ENCODE data around the gene VWA8. TPM values are rescaled to one million over a fixed set of nuclear protein-coding genes. Genes with fewer than 3 reads are reported as not detected.
A peak's percentile ranks its signal among the peaks of the same experiment; 100 is the strongest.
"Not testable (repeated sequence)": the region's sequence is repeated elsewhere in the genome, so short reads cannot be mapped to it uniquely, and the experiment has no call there.

VWA8 gene
- total RNA-seq, 1 experiment from 2014 or later, result 4.6 TPM

DNA sequence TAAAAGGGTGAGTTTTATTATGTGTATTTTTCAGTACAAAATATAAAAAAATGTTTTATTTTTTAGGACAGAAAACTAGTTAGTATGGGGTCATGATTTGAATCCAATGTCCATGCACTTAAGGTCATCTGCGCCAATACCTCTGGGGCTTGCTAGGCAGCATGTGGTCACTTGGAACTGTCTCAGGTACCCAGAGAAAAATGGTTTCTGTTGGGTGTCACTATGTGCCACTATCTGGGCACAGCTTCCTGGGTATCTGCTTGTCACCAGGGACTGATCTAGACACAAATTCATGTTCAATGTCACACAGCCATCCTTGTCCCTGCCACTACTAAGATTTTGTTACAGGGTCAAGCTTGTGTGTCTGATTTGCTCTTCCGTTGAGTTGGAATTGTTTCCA is 403.2 kb downstream of the VWA8 start:
- no peak for DNase-seq (ENCODE audit: low spot score)

- DNase-seq (ENCODE audit: low spot score), result no peak
These were observed 406.1 kb downstream of the VWA8 start for GRCh38 chr13:41554626-41555386.

- no peak for DNase-seq (ENCODE audit: low spot score)
These were observed 406.7 kb downstream of the VWA8 start for GRCh38 chr13:41554180-41554579.

DNA sequence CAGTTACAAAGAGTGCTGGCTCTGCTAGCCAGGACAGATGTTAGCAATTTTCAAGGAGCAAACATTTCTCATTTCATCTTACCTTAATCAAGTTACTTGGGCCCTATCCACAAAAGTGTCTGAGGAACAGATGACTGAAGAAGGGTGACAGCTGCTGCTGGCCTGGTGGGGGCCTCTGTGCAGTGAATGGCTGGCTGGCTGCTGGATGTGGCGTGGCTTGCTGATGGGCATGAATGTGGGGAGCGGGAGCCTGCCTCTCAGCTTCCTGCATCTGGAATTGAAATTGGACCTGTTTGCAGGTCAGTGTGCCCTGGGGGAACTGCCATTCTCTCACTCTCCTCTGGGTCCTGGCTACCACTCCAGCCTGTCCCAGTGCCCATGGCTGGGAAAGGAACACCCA is 408.9 kb downstream of the VWA8 start:
- no peak for DNase-seq (ENCODE audit: low spot score)

- DNase-seq (ENCODE audit: low spot score), result no peak
These were observed 410.6 kb downstream of the VWA8 start for GRCh38 chr13:41550276-41550675.

- DNase-seq (ENCODE audit: low spot score), result no peak
These were observed 411.4 kb downstream of the VWA8 start for GRCh38 chr13:41549491-41549890.

- DNase-seq (ENCODE audit: low spot score), result no peak
These were observed 412.0 kb downstream of the VWA8 start for GRCh38 chr13:41548910-41549309.

GRCh38 chr13:41548031-41548430 is 412.9 kb downstream of the VWA8 start:
- no peak for DNase-seq (ENCODE audit: low spot score)

DNA sequence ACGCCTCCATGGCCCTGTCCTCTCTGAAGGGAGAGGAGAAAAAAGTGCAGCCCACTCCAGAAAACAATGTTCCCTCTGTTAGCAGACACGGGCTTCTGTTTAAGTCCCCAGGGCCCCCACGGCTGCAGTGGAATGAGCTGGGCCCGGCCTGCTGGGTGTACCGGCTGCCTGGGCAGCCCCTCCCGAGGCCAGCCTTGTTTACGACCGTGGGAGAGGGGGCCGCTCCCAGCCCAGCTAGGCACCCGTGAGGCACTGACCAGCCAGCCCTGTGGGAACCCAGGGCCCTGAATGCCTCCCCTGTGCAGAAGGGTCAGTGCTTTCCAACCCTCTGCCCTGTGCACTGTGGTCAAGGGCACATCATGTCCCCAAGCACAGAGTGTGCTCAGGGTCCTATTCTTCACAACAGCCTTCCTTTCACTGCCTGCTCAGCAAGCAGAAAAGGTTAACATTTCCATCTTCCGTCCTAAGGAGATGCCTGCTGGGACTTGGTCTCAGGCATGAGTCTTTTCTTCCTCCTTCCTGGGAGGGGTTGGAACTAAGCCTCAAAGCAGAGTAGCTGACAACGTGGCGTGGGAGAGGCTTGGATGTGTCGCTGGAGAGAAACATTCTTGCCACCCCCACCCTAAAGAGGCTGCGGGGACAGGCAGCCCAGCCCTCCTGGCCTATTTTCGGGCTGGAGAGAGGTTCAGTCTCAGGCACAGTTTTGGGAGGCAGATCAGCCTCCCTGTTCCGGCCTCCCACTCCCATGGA is 413.5 kb downstream of the VWA8 start:
- DNase-seq (ENCODE audit: low spot score), result no peak

- DNase-seq (ENCODE audit: low spot score), result peak; percentile 75
These were observed 414.3 kb downstream of the VWA8 start for GRCh38 chr13:41546372-41547190.

GRCh38 chr13:41545432-41545707 is 415.5 kb downstream of the VWA8 start:
- no peak for DNase-seq (ENCODE audit: low spot score)

DNA sequence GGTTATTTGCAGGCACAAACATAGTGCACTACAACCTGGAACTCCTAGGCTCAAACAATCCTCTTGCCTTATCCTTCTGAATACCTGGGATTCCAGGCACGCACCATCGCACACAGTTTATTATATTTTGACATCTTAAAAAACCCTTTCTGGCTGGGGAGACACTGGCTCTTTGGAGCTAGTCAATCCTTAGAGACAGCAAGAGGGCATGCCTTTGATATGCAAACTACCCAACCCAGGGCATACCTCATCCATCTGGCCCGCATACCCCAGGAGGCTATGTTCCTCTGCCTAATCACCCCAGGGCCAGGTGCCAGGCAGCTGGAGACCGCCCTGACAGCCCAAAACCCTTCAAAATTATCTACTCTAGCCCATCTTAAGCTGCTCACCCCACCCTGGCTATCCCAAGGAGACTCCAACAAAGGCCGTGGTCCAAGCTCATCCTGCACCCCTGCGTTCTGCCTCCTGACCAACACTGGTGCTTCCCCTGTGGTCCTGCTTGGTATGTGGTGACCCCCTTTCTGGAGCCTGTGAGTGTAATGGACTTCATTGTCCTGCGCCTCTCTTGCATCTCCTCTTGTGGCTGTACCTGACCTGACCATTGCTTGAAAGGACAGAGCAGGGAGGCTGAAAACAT is 417.1 kb downstream of the VWA8 start:
- no peak for DNase-seq (ENCODE audit: low spot score)

DNA sequence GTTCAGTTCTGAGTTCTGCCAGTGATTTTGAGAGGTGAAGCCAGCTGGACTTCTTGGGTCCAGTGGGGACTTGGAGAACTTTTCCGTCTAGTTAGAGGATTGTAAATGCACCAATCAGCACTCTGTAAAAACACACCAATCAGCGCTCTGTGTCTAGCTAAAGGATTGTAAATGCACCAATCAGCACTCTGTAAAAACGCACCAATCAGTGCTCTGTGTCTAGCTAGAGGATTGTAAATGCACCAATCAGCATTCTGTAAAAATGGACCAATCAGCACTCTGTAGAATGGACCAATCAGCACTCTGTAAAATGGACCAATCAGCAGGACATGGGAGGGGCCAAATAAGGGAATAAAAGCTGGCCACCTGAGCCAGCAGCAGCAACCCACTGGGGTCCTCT is 418.1 kb downstream of the VWA8 start:
- not testable (repeated sequence) for DNase-seq (ENCODE audit: low spot score)

- no peak for DNase-seq (ENCODE audit: low spot score)
These were observed 418.6 kb downstream of the VWA8 start for GRCh38 chr13:41542281-41542680.

DNA sequence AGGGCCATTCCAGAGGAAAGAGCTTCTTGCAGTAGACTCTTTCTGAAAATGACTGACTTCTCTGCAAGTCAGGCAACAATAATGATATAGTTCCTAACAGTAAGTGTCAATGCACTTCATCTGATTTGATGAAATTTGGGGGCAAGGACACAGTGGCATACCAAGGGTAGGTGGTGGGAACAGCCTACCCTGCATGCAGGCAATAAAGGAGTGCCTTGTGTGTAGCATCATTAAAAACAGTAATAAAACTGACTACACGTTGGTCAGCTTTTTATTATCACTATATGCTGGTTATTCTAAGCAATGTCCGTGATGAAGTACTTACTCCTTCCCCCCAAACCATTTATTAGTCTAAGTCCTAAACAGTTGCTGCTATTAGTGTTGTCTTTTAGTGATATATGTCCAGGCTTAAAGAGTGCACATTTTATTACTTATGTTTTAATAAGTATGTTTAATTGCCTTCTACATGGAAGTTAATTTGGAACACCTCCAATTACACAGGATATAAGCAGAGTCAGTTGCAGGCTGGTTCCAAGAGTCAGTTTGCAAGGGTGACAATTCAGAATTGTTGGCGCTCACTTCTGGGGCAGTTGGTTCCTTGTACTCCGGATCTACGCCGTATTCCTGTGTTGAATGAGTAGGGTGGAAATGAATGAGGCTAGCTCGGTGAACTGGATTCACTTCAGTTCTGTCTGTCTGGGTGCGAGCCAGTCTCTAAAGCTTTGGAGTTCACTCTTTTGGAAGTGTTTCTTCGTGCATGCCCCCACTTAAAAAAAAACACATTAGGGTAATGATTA is 419.6 kb downstream of the VWA8 start:
- DNase-seq (ENCODE audit: low spot score), result no peak

DNA sequence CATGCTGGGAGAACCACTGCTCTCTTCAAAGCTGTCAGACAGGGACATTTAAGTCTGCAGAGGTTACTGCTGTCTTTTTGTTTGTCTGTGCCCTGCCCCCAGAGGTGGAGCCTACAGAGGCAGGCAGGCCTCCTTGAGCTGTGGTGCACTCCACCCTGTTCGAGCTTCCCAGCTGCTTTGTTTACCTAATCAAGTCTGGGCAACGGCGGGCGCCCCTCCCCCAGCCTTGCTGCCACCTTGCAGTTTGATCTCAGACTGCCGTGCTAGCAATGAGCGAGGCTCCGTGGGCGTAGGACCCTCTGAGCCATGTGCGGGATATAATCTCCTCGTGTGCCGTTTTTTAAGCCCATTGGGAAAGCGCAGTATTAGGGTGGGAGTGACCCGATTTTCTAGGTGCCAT is 420.7 kb downstream of the VWA8 start:
- not testable (repeated sequence) for DNase-seq (ENCODE audit: low spot score)

DNA sequence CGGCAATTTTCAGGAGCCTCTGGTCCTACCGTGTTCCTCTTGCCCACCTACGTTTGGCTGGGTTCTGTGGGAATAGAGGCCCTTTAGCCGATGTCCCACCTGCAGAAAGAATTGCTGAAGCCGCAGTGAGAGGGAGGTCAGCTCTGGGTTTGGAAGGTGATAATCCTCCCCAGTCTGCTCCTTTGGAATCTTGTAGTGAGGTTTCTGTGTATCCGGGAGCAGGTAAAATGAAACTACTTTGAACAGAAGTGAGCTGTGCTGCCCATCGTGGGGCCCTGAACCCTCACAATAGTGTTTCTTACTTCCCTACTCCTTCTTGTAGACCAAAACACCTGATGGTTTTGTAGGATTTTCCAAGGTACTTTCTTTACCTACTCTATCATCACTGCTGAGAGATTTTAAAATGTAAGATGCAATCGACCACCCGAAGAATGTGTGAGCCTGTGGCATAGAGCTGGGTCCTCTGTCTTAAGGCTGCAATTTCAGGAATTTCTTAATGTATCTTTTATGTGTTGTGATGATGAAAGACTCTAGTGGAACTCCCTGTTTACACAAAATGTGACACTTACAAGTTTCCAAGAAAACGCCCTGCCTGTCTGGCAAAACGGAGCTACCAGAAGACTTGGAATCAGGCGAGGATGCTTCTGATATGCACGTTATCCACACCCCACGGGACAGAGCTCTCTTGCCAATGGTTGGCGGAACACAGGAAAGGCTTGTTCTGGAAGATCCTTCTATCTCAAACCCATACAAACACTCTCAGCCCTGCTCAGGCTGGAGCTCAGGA is 427.4 kb downstream of the VWA8 start:
- no peak for DNase-seq (ENCODE audit: low spot score)

GRCh38 chr13:41528021-41528420 is 432.9 kb downstream of the VWA8 start:
- DNase-seq (ENCODE audit: low spot score), result no peak

- no peak for DNase-seq (ENCODE audit: low spot score)
These were observed 440.0 kb downstream of the VWA8 start for GRCh38 chr13:41520660-41521630.
